Measurements from ENCODE around the gene MRTFA. TPM values are rescaled to one million over a fixed set of nuclear protein-coding genes. Genes with fewer than 3 reads are reported as not detected.

MRTFA gene
- total and polyA plus RNA-seq, 4 donors = 7.5 to 22.0 (median 9.6) TPM

DNA sequence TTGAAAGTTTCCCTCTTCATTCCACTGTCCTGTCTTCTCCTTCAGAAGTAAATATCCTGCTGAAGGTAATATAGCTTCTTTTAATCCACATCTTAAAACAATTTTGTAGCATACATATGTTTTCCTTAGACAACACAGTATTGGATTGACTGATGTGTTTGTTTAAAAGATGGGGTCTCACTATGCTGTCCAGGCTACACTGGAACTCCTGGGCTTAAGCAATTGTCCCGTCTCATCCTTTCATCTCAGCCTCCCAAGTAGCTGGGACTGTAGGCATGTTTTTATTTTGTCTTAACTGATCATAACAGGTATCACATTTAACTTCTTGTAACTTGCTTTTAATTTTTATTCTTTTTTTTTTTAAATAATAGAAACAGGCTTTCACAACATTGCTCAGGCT lies 55.9 kb downstream of the MRTFA start:
- no peaks in the 10 kb centered on the region for H3K9me3 ChIP-seq (ENCODE audit: control insufficient read depth in 4 of 4, low read length in 3 of 4)
- no peaks in the 10 kb centered on the region for H3K27me3 ChIP-seq (ENCODE audit: control insufficient read depth in 4 of 4, insufficient read depth in 4 of 4, low read length in 3 of 4)
- no peak overlapping the region for H3K4me3 ChIP-seq (ENCODE audit: low read depth in 1 of 3, low read length in 3 of 3)
- H3K36me3 ChIP-seq (ENCODE audit: control insufficient read depth in 4 of 4, insufficient read depth in 3 of 4, low read depth in 1 of 4, low read length in 3 of 4) = no peaks in the 10 kb centered on the region
- WGBS = 96% methylated on average over 1 of the region's 1 CpG
- no peak overlapping the region for H3K27ac ChIP-seq (ENCODE audit: low read depth in 1 of 2, low read length in 2 of 2)
- TF ChIP-seq ZBTB33 (IDR thresholded peaks at IDR 0.05) (no peak), YY1 (IDR thresholded peaks at IDR 0.05) (no peak), JUND (IDR thresholded peaks at IDR 0.05) (no peak), NR2F2 (IDR thresholded peaks at IDR 0.05) (no peak), FOXA1 (IDR thresholded peaks at IDR 0.05) (no peak), GABPA (IDR thresholded peaks at IDR 0.05 in 1 of 2, conservative IDR thresholded peaks at IDR 0.05 in 1 of 2) (no peak), HNF4G (IDR thresholded peaks at IDR 0.05) (no peak), FOXA2 (IDR thresholded peaks at IDR 0.05) (no peak), TAF1 (conservative IDR thresholded peaks at IDR 0.05) (no peak), RAD21 (IDR thresholded peaks at IDR 0.05) (no peak), CTCF (IDR thresholded peaks at IDR 0.05; ENCODE audit: low read depth, low read length, missing input control) (no peak), SP1 (IDR thresholded peaks at IDR 0.05) (no peak), RXRA (IDR thresholded peaks at IDR 0.05) (no peak), EGR1 (IDR thresholded peaks at IDR 0.05; ENCODE audit: low read depth in 2 of 2) (no peak), HNF4A (conservative IDR thresholded peaks at IDR 0.05) (no peak), MAX (IDR thresholded peaks at IDR 0.05) (no peak), ATF3 (IDR thresholded peaks at IDR 0.05) (no peak)
- TF ChIP-seq, protein P1, sequence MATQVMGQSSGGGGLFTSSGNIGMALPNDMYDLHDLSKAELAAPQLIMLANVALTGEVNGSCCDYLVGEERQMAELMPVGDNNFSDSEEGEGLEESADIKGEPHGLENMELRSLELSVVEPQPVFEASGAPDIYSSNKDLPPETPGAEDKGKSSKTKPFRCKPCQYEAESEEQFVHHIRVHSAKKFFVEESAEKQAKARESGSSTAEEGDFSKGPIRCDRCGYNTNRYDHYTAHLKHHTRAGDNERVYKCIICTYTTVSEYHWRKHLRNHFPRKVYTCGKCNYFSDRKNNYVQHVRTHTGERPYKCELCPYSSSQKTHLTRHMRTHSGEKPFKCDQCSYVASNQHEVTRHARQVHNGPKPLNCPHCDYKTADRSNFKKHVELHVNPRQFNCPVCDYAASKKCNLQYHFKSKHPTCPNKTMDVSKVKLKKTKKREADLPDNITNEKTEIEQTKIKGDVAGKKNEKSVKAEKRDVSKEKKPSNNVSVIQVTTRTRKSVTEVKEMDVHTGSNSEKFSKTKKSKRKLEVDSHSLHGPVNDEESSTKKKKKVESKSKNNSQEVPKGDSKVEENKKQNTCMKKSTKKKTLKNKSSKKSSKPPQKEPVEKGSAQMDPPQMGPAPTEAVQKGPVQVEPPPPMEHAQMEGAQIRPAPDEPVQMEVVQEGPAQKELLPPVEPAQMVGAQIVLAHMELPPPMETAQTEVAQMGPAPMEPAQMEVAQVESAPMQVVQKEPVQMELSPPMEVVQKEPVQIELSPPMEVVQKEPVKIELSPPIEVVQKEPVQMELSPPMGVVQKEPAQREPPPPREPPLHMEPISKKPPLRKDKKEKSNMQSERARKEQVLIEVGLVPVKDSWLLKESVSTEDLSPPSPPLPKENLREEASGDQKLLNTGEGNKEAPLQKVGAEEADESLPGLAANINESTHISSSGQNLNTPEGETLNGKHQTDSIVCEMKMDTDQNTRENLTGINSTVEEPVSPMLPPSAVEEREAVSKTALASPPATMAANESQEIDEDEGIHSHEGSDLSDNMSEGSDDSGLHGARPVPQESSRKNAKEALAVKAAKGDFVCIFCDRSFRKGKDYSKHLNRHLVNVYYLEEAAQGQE (IDR thresholded peaks at IDR 0.05) = no peak
- DNase-seq (ENCODE audit: low spot score) = no peak
- no peaks in the 10 kb centered on the region for H3K4me1 ChIP-seq (ENCODE audit: control insufficient read depth in 4 of 4, insufficient read depth in 4 of 4, low read length in 3 of 4)
- H3K9ac ChIP-seq (ENCODE audit: low read depth in 1 of 2, low read length in 2 of 2) = no peak overlapping the region
